GM13976 (cell line): ENCODE results near the gene KRT6B.
"Not testable (repeated sequence)": the region's sequence is repeated elsewhere in the genome, so short reads cannot be mapped to it uniquely, and the experiment has no call there.

Experiments used
- DNase-seq: peaks from one replicate; pipeline ENCODE4 v3.0.0; 2012; ENCODE audit warnings: low spot score
- CTCF ChIP-seq: IDR thresholded peaks from 2 replicates; pipeline ENCODE4 v1.5.1; 2012; ENCODE audit warnings: borderline replicate concordance, mild to moderate bottlenecking; ENCODE audit not compliant: insufficient read depth; ENCODE audit errors: extremely low read depth, missing control alignments, control extremely low read depth
- in situ Hi-C: fragments of 300-500 bp; cut with MboI; formaldehyde crosslinking; loops from one replicate; pipeline ENCODE4 v1.12.0; 2022; ENCODE audit warnings: low sequenced_read_pairs, mixed read lengths, inconsistent platforms; ENCODE audit not compliant: unreplicated experiment

Gene KRT6B

GRCh38 chr12:52496054-52496453 lies 44.1 kb upstream of the KRT6B start:
- TF ChIP-seq CTCF, result no peak
- DNase-seq, result no peak
- in situ Hi-C loops, result no loop called here

GRCh38 chr12:52495389-52495788 lies 43.4 kb upstream of the KRT6B start:
- no peak for DNase-seq

GRCh38 chr12:52494518-52494917 lies 42.6 kb upstream of the KRT6B start:
- in situ Hi-C loops, result no loop called here
- no peak for DNase-seq
- no peak for TF ChIP-seq CTCF

More at GRCh38 chr12:52495389-52495788, 43.4 kb upstream of the KRT6B start:
- TF ChIP-seq CTCF, result no peak
- in situ Hi-C loops, result no loop called here

- no peak for DNase-seq
- no peak for TF ChIP-seq CTCF
- in situ Hi-C loops, result no loop called here
Measured at GRCh38 chr12:52494100-52494499, 42.2 kb upstream of the KRT6B start.

- no peak for TF ChIP-seq CTCF
- in situ Hi-C loops, result no loop called here
Measured at GRCh38 chr12:52493172-52493571, 41.2 kb upstream of the KRT6B start, which contains the start of gene KRT6A. Gene KRT6A (minus strand): TSS chr12:52493257. CDS start chr12:52493188, 69 bp downstream.

GRCh38 chr12:52492405-52492804 lies 40.5 kb upstream of the KRT6B start:
- DNase-seq, in situ Hi-C loops: not testable (repeated sequence)

More at GRCh38 chr12:52493172-52493571, 41.2 kb upstream of the KRT6B start, which contains the start of gene KRT6A:
- DNase-seq, result no peak

GRCh38 chr12:52491495-52491894 lies 39.5 kb upstream of the KRT6B start:
- DNase-seq, in situ Hi-C loops: not testable (repeated sequence)

GRCh38 chr12:52488736-52489135 lies 36.8 kb upstream of the KRT6B start:
- in situ Hi-C loops, result no loop called here
- TF ChIP-seq CTCF, result no peak
- DNase-seq, result no peak

- DNase-seq, in situ Hi-C loops: not testable (repeated sequence)
Measured at GRCh38 chr12:52487744-52488443, 35.9 kb upstream of the KRT6B start.
